ENCODE results near the gene MRPS22. TPM values are rescaled to one million over a fixed set of nuclear protein-coding genes. Genes with fewer than 3 reads are reported as not detected.
"Not testable (repeated sequence)": the region's sequence is repeated elsewhere in the genome, so short reads cannot be mapped to it uniquely, and the experiment has no call there.

Gene MRPS22
- total RNA-seq, 1 donor, result 75.8 TPM

DNA sequence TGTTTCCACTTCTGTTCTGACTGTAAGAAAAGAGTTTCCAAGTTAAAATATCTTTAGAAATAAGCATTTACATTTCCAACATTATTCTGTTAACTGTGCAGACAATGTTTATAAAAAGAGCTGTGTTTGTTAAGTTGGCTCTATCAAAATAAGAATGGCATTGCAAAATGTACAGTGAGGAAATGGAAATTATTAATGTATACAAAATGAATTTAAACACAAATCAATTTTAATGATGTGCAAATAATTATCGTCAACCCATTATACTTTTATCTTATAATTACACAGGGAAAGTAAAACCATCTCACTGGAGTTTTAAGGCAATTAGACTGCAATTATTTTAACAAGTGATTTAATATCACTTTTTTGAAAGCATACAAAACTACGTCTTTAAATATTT is 17.5 kb downstream of the MRPS22 start:
- H3K4me3 ChIP-seq (ENCODE audit: low read depth, low read length), result no peak overlapping the region
- TF ChIP-seq, protein P1, sequence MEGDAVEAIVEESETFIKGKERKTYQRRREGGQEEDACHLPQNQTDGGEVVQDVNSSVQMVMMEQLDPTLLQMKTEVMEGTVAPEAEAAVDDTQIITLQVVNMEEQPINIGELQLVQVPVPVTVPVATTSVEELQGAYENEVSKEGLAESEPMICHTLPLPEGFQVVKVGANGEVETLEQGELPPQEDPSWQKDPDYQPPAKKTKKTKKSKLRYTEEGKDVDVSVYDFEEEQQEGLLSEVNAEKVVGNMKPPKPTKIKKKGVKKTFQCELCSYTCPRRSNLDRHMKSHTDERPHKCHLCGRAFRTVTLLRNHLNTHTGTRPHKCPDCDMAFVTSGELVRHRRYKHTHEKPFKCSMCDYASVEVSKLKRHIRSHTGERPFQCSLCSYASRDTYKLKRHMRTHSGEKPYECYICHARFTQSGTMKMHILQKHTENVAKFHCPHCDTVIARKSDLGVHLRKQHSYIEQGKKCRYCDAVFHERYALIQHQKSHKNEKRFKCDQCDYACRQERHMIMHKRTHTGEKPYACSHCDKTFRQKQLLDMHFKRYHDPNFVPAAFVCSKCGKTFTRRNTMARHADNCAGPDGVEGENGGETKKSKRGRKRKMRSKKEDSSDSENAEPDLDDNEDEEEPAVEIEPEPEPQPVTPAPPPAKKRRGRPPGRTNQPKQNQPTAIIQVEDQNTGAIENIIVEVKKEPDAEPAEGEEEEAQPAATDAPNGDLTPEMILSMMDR (IDR thresholded peaks at IDR 0.05; ENCODE audit: insufficient read depth, low read length), result no peak
- no peak for DNase-seq (ENCODE audit: low read depth)

DNA sequence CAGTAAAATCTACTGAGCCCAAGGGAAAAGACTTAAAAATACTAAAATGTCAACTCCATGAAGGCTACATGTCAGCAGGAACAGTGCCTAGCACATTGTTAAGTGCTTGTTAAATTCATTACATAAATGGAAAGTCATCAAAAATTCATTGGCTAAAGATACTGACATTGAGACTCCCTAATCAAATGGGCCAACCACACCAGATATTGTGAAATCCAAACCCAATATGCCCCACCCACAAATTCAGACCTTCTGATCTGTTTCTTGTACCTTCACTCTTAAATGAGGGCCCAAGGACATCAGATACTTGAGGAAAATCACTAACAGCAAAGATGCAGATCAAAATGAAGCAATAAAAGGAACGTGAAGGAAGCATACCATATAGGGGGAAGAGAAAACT is 20.7 kb downstream of the MRPS22 start:
- TF ChIP-seq, protein P1 (IDR thresholded peaks at IDR 0.05; ENCODE audit: insufficient read depth, low read length), result no peak
- no peak overlapping the region for H3K4me3 ChIP-seq (ENCODE audit: low read depth, low read length)
- no peak for DNase-seq (ENCODE audit: low read depth)

DNA sequence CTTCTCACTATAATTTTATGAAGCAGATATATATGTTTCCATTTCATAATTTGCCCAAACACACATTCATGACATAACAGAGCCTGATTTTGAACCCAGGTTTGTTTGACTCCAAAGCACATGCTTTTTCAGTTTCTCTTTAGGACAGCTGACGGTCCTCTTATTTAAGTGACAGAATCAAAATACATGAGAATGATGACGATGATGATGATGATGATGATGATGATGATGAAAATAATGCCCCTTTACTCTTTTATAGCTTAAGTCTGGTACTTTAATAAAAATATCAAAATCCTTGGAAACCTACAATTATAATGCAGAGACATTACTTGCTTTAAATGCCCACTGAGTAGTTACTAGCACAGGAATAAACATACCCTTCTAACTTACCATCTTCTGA is 30.3 kb downstream of the MRPS22 start:
- no peak overlapping the region for H3K4me3 ChIP-seq (ENCODE audit: low read depth, low read length)
- TF ChIP-seq, protein P1 (IDR thresholded peaks at IDR 0.05; ENCODE audit: insufficient read depth, low read length), result no peak
- DNase-seq (ENCODE audit: low read depth), result no peak

DNA sequence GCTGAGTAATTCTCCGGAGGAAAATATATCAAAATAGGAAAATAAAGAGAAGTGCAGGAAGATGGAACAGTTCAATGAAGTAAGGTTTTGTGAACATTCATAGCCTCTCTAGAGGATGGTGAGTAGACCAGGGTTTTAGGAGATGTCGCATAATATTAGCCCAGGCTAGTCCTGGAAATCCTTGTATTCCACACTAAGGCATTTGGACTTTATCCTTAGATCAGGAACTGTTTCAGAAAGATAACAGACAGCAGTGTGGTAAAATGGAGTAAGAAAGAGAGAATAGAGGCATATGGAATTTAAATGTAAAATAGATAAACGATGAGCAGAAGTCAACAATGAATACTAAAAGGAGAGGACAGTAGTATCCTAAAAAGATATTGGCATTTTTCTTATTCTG is 33.6 kb downstream of the MRPS22 start:
- no peak overlapping the region for H3K4me3 ChIP-seq (ENCODE audit: low read depth, low read length)
- no peak for DNase-seq (ENCODE audit: low read depth)
- TF ChIP-seq, protein P1 (IDR thresholded peaks at IDR 0.05; ENCODE audit: insufficient read depth, low read length), result no peak

DNA sequence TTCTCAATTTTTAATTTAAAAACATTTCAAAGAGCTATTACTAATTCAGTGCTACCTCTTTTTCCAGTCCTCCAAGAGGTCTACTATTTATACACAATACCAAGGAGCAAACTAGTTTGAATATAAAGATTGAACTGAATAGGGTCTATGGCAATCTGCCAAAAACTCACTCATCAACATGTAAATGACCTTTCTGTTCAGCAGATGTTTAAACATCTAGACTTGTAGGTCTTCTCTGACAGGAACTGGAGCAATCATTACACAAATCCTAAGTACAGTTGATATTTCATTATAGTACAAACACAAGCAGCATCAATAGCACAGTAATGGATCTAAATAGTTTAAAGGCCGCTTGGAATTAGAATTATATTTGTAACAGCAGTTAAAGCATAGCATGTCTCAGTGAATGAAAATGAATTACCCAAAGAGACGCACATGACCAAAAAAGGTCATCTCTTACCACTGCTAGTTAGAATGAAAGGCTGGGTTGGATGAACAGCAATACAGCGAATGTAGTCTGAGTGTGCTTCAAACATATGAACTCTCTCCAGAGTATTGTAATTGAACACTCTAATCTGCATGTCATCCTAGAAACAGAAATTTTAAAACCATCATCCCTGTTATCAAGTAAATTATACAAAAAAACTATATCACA is 34.9 kb downstream of the MRPS22 start:
- H3K4me3 ChIP-seq (ENCODE audit: low read depth, low read length), result no peak overlapping the region
- TF ChIP-seq, protein P1 (IDR thresholded peaks at IDR 0.05; ENCODE audit: insufficient read depth, low read length), result no peak
- DNase-seq (ENCODE audit: low read depth), result no peak

DNA sequence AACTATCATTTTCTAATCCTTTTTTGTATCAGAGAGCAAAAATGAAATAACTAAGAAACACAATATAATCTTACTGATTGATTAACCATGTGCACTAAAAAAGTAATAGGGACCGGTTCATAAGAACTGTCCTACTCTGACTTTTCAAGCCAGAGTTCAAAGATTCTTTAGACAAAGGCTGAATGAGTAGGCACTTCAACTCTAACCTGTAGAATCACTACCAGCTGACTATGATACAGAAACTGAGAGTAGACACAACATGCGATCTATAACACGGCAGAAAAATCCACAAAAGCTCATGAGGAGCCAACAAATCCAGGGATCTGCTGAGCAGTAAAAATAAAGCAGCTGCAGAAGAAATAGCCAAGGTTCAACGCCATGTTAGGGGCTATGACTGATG is 36.8 kb downstream of the MRPS22 start:
- no peak overlapping the region for H3K4me3 ChIP-seq (ENCODE audit: low read depth, low read length)
- TF ChIP-seq, protein P1 (IDR thresholded peaks at IDR 0.05; ENCODE audit: insufficient read depth, low read length), result no peak
- DNase-seq (ENCODE audit: low read depth), result no peak

DNA sequence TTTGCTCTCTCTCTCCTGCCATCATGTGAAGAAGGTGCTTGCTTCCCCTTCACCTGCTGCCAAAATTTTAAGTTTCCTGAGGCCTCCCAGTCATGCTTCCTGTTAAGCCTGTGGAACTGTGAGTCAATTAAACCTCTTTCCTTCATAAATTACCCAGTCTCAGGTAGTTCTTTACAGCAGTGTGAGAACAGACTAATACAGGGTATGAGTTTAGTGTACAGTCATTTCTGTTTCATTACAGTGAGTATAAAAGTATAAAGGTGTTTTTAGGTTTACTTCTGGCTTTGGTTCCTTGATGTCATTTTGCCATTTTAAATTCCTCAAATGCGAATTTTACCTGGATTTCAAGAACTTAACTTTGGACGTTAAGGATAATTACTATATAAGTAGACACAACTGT is 38.5 kb downstream of the MRPS22 start:
- DNase-seq (ENCODE audit: low read depth); H3K4me3 ChIP-seq (ENCODE audit: low read depth, low read length): not testable (repeated sequence)

Measured in fibroblast of the aortic adventitia (primary cell).